Measurements from ENCODE around the gene IMP3. TPM values are rescaled to one million over a fixed set of nuclear protein-coding genes. Genes with fewer than 3 reads are reported as not detected.

IMP3 gene
- total and polyA plus RNA-seq, 8 donors, result 18.7 to 39.6 (median 30.8) TPM

GRCh38 chr15:75651810-75652543 lies 12.0 kb upstream of the IMP3 start:
- FAIRE-seq (no peak), ATAC-seq (no peak), DNase-seq (peak in 2 of 6 donors; percentile 51 to 54)
- intact Hi-C loops (cut with DNase I), result no loop called here
- H3K27ac ChIP-seq, result peak overlapping the region; percentile 41 to 71 (median 44)
- peaks cover 0 to 3% (median 2%) of the 10 kb centered on the region in 3 donors for H3K36me3 ChIP-seq
- H3K4me1 ChIP-seq, result peaks cover 12 to 61% (median 17%) of the 10 kb centered on the region in 3 donors
- peak overlapping the region; percentile 6 to 87 (median 48) for H3K4me3 ChIP-seq
- no peaks in the 10 kb centered on the region for H3K27me3 ChIP-seq
- 12 to 24% methylated on average over 2 of the region's 2 CpGs for WGBS, 2 donors
- H3K9me3 ChIP-seq, result no peaks in the 10 kb centered on the region
- no peak for TF ChIP-seq CTCF (IDR thresholded peaks at IDR 0.05)

GRCh38 chr15:75650908-75651809 lies 11.1 kb upstream of the IMP3 start:
- intact Hi-C loops (cut with DNase I), result no loop called here
- 19 to 22% methylated on average over 9 of the region's 9 CpGs for WGBS, 2 donors
- DNase-seq (peak; percentile 80 to 92 (median 88)), ATAC-seq (peak; percentile 30 to 57 (median 50)), FAIRE-seq (no peak)
- no peaks in the 10 kb centered on the region for H3K27me3 ChIP-seq
- peak overlapping the region; percentile 41 to 71 (median 44) for H3K27ac ChIP-seq
- H3K9me3 ChIP-seq, result no peaks in the 10 kb centered on the region
- no peaks in the 10 kb centered on the region for H3K36me3 ChIP-seq
- peaks cover 12 to 64% (median 21%) of the 10 kb centered on the region in 3 donors for H3K4me1 ChIP-seq
- TF ChIP-seq CTCF (IDR thresholded peaks at IDR 0.05), result no peak
- peak overlapping the region; percentile 6 to 87 (median 48) for H3K4me3 ChIP-seq

DNA sequence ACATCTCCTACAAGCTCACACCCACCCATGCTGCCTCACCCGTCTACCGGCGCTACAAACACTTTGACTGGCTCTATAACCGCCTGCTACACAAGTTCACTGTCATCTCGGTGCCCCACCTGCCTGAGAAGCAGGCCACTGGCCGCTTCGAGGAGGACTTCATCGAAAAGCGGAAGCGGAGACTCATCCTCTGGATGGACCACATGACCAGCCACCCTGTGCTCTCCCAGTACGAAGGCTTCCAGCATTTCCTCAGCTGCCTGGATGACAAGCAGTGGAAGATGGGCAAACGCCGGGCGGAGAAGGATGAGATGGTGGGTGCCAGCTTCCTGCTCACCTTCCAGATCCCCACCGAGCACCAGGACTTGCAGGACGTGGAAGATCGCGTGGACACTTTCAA lies 9.8 kb upstream of the IMP3 start:
- Histone ChIP-seq H3K4me3 (peak overlapping the region in 3 of 4 donors; percentile 60 to 87 (median 78)), H3K27ac (no peak overlapping the region), H3K9me3 (no peaks in the 10 kb centered on the region), H3K36me3 (no peaks in the 10 kb centered on the region), H3K27me3 (no peaks in the 10 kb centered on the region), H3K4me1 (peaks cover 12 to 60% (median 25%) of the 10 kb centered on the region in 3 donors)
- WGBS, 2 donors, result 70 to 84% methylated on average over 18 of the region's 18 CpGs
- no peak for ATAC-seq
- DNase-seq, result no peak
- TF ChIP-seq CTCF (IDR thresholded peaks at IDR 0.05), result no peak
- no peak for FAIRE-seq
- intact Hi-C loops (cut with DNase I), result no loop called here

- no peak for FAIRE-seq
- DNase-seq, result peak in 2 of 6 donors; percentile 50 to 78
These were observed 9.2 kb upstream of the IMP3 start for GRCh38 chr15:75649045-75649761.

More at GRCh38 chr15:75649045-75649761, 9.2 kb upstream of the IMP3 start:
- Histone ChIP-seq H3K27me3 (no peaks in the 10 kb centered on the region), H3K4me3 (peak overlapping the region; percentile 60 to 87 (median 81)), H3K9me3 (no peaks in the 10 kb centered on the region), H3K36me3 (no peaks in the 10 kb centered on the region), H3K27ac (peak overlapping the region in 3 of 4 donors; percentile 95 to 99 (median 98)), H3K4me1 (peaks cover 12 to 54% (median 25%) of the 10 kb centered on the region in 3 donors)
- intact Hi-C loops (cut with DNase I), result no loop called here
- ATAC-seq, result no peak
- no peak for TF ChIP-seq CTCF (IDR thresholded peaks at IDR 0.05)
- 43 to 57% methylated on average over 19 of the region's 19 CpGs for WGBS, 2 donors
